Mesendoderm (in vitro differentiated cells): Measurements from ENCODE around the gene ARHGAP26.

Source experiments
- DNase-seq: peaks from one replicate; pipeline ENCODE4 v3.0.0; 2013
- H2AK5ac ChIP-seq: 2 replicates; pipeline ENCODE4 v1.6.1; 2013; ENCODE audit warnings: low read length, inconsistent platforms
- H2BK120ac ChIP-seq: 2 replicates; pipeline ENCODE4 v1.6.1; 2013; ENCODE audit warnings: low read depth, mild to moderate bottlenecking, low read length, moderate library complexity, mixed read lengths
- H2BK15ac ChIP-seq: replicated peaks from 2 replicates; pipeline ENCODE4 v1.6.1; 2013; ENCODE audit warnings: low read depth, mild to moderate bottlenecking, moderate library complexity
- H2BK5ac ChIP-seq: 2 replicates; pipeline ENCODE4 v1.6.1; 2013; ENCODE audit warnings: low read length, inconsistent platforms
- H3K18ac ChIP-seq: 2 replicates; pipeline ENCODE4 v1.6.1; 2013; ENCODE audit warnings: mild to moderate bottlenecking, low read length, mixed read lengths
- H3K23ac ChIP-seq: one replicate; pipeline ENCODE4 v1.6.1; 2013; ENCODE audit warnings: low read length
- H3K27ac ChIP-seq: 2 replicates; pipeline ENCODE4 v1.5.1; 2013; ENCODE audit warnings: low read depth, mild to moderate bottlenecking, inconsistent platforms, low read length, moderate library complexity
- H3K27me3 ChIP-seq: 2 replicates; pipeline ENCODE4 v1.6.1; 2013; ENCODE audit warnings: low read length, control low read depth, mild to moderate bottlenecking, inconsistent platforms; ENCODE audit not compliant: insufficient read depth, poor library complexity
- H3K36me3 ChIP-seq: 2 replicates; pipeline ENCODE4 v1.6.1; 2013; ENCODE audit warnings: low read length, inconsistent platforms; ENCODE audit not compliant: control insufficient read depth, insufficient read depth
- H3K4ac ChIP-seq: one replicate; pipeline ENCODE4 v1.6.1; 2013; ENCODE audit warnings: low read depth, mild to moderate bottlenecking, low read length, moderate library complexity
- H3K4me1 ChIP-seq: 2 replicates; pipeline ENCODE4 v1.6.1; 2013; ENCODE audit warnings: low read depth, low read length, inconsistent platforms; ENCODE audit not compliant: control insufficient read depth
- H3K4me2 ChIP-seq: 2 replicates; pipeline ENCODE4 v1.6.1; 2013; ENCODE audit warnings: low read length
- H3K4me3 ChIP-seq: 2 replicates; pipeline ENCODE4 v1.5.1; 2013; ENCODE audit warnings: mild to moderate bottlenecking, low read length
- H3K56ac ChIP-seq: one replicate; pipeline ENCODE4 v1.6.1; 2013; ENCODE audit warnings: low read length
- H3K79me1 ChIP-seq: 2 replicates; pipeline ENCODE4 v1.6.1; 2013; ENCODE audit warnings: low read length, inconsistent platforms
- H3K79me2 ChIP-seq: 2 replicates; pipeline ENCODE4 v1.6.1; 2013; ENCODE audit warnings: mild to moderate bottlenecking, low read length; ENCODE audit not compliant: control insufficient read depth, insufficient read depth
- H3K9ac ChIP-seq: 2 replicates; pipeline ENCODE4 v1.6.1; 2013; ENCODE audit warnings: low read length, inconsistent platforms
- H4K5ac ChIP-seq: one replicate; pipeline ENCODE4 v1.6.1; 2013; ENCODE audit warnings: low read length
- H4K8ac ChIP-seq: one replicate; pipeline ENCODE4 v1.6.1; 2013; ENCODE audit warnings: low read depth, mild to moderate bottlenecking, control low read depth, low read length, moderate library complexity
- WGBS: extraction: QIAGEN DNeasy Blood & Tissue Kit; methylation state at CpG from one replicate; pipeline ENCODE4 v1.1.7; 2013; ENCODE audit warnings: low lambda C conversion rate, missing lambda C conversion rate; ENCODE audit not compliant: insufficient coverage; ENCODE audit errors: extremely low coverage; 5-methylcytosine and 5-hydroxymethylcytosine counted together

ARHGAP26 gene

GRCh38 chr5:143277536-143277935 is 507.4 kb downstream of the ARHGAP26 start:
- no peak for DNase-seq
- Histone ChIP-seq H3K4me2 (no peak overlapping the region), H3K79me1 (no peaks in the 10 kb centered on the region), H3K27ac (no peak overlapping the region), H3K4ac (no peak overlapping the region), H3K9ac (no peak overlapping the region), H4K5ac (no peak overlapping the region), H2BK120ac (no peak overlapping the region), H2AK5ac (no peak overlapping the region), H3K79me2 (no peaks in the 10 kb centered on the region), H3K23ac (no peak overlapping the region), H3K27me3 (no peaks in the 10 kb centered on the region), H3K4me3 (no peak overlapping the region), H2BK5ac (no peak overlapping the region), H3K56ac (no peak overlapping the region), H3K36me3 (no peaks in the 10 kb centered on the region), H3K4me1 (no peaks in the 10 kb centered on the region), H3K18ac (no peak overlapping the region), H2BK15ac (no peak overlapping the region), H4K8ac (no peak overlapping the region)
- no CpG with 5 or more reads among the region's 2 CpGs for WGBS
